Measurements from ENCODE around the gene LAMC2. TPM values are rescaled to one million over a fixed set of nuclear protein-coding genes. Genes with fewer than 3 reads are reported as not detected.

Gene LAMC2
- total and polyA plus RNA-seq, 2 donors from 2014 or later, result 4.0 to 89.0 TPM

- Histone ChIP-seq H3K36me3 (ENCODE audit: control insufficient read depth in 2 of 3, insufficient read depth in 3 of 3, low read length in 3 of 3) (no peaks in the 10 kb centered on the region), H3K4me3 (ENCODE audit: low read length in 3 of 3) (no peak overlapping the region), H3K4me1 (ENCODE audit: control insufficient read depth in 2 of 3, insufficient read depth in 2 of 3, low read depth in 1 of 3, low read length in 3 of 3) (no peaks in the 10 kb centered on the region), H3K9ac (ENCODE audit: low read length in 3 of 3) (no peak overlapping the region), H3K27me3 (ENCODE audit: control insufficient read depth, insufficient read depth, low read length) (no peaks in the 10 kb centered on the region), H3K27ac (ENCODE audit: low read depth in 2 of 2, low read length in 2 of 2) (no peak overlapping the region), H3K9me3 (ENCODE audit: control insufficient read depth in 2 of 3, insufficient read depth in 1 of 3, low read length in 3 of 3) (no peaks in the 10 kb centered on the region)
- intact Hi-C loops (cut with DNase I), result no loop called here
- TF ChIP-seq, protein P1, sequence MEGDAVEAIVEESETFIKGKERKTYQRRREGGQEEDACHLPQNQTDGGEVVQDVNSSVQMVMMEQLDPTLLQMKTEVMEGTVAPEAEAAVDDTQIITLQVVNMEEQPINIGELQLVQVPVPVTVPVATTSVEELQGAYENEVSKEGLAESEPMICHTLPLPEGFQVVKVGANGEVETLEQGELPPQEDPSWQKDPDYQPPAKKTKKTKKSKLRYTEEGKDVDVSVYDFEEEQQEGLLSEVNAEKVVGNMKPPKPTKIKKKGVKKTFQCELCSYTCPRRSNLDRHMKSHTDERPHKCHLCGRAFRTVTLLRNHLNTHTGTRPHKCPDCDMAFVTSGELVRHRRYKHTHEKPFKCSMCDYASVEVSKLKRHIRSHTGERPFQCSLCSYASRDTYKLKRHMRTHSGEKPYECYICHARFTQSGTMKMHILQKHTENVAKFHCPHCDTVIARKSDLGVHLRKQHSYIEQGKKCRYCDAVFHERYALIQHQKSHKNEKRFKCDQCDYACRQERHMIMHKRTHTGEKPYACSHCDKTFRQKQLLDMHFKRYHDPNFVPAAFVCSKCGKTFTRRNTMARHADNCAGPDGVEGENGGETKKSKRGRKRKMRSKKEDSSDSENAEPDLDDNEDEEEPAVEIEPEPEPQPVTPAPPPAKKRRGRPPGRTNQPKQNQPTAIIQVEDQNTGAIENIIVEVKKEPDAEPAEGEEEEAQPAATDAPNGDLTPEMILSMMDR (IDR thresholded peaks at IDR 0.05; ENCODE audit: borderline replicate concordance, extremely low read depth, insufficient read depth), result no peak
- FAIRE-seq, result no peak
- no peak for DNase-seq
Measured at GRCh38 chr1:183293876-183294275, 107.8 kb downstream of the LAMC2 start.

Other genes starting within 250 kb of the LAMC2 start
- gene SHCBP1L, start 233.1 kb upstream of the LAMC2 start, total RNA-seq, result not detected
- not detected for gene SHCBP1L, start 233.1 kb upstream of the LAMC2 start, polyA plus RNA-seq (ENCODE audit: insufficient read depth, low read depth, low replicate concordance)
- 140 TPM for gene LAMC1, start 162.8 kb upstream of the LAMC2 start, total RNA-seq
- 21.1 TPM for gene LAMC1, start 162.8 kb upstream of the LAMC2 start, polyA plus RNA-seq (ENCODE audit: insufficient read depth, low read depth, low replicate concordance)
- 2.0 TPM for gene NMNAT2, start 232.1 kb downstream of the LAMC2 start, total RNA-seq
- 0.17 TPM for gene NMNAT2, start 232.1 kb downstream of the LAMC2 start, polyA plus RNA-seq (ENCODE audit: insufficient read depth, low read depth, low replicate concordance)